Measurements from ENCODE around the gene ENTREP1. TPM values are rescaled to one million over a fixed set of nuclear protein-coding genes. Genes with fewer than 3 reads are reported as not detected.

The ENTREP1 gene
- total RNA-seq, 1 donor from 2014 or later = 2.6 TPM

GRCh38 chr9:69314547-69314946 lies 10.5 kb upstream of the ENTREP1 start:
- Mint-ChIP-seq H3K9me3 (peaks cover 23% of the 10 kb centered on the region), H3K27me3 (ENCODE audit: low read depth) (peaks cover 4% of the 10 kb centered on the region), H3K27ac (no peak overlapping the region), H3K4me3 (no peak overlapping the region), H3K36me3 (peaks cover 4% of the 10 kb centered on the region), H3K4me1 (peaks cover 7% of the 10 kb centered on the region)
- no peak for TF ChIP-seq CTCF (IDR thresholded peaks at IDR 0.05; ENCODE audit: unreplicated experiment)
- DNase-seq (ENCODE audit: low spot score in 2 of 2, unreplicated experiment in 2 of 2) = no peak

- H3K4me1 Mint-ChIP-seq = peaks cover 18% of the 10 kb centered on the region
- TF ChIP-seq CTCF (IDR thresholded peaks at IDR 0.05; ENCODE audit: unreplicated experiment) = no peak
- no peak overlapping the region for H3K27ac Mint-ChIP-seq
- no peak for DNase-seq (ENCODE audit: low spot score in 2 of 2, unreplicated experiment in 2 of 2)
- H3K9me3 Mint-ChIP-seq = peaks cover 13% of the 10 kb centered on the region
- peaks cover 12% of the 10 kb centered on the region for H3K27me3 Mint-ChIP-seq (ENCODE audit: low read depth)
- H3K4me3 Mint-ChIP-seq = no peak overlapping the region
- H3K36me3 Mint-ChIP-seq = peaks cover 4% of the 10 kb centered on the region
These were observed 7.9 kb upstream of the ENTREP1 start for GRCh38 chr9:69317081-69317480.

- Mint-ChIP-seq H3K9me3 (peaks cover 8% of the 10 kb centered on the region), H3K27me3 (ENCODE audit: low read depth) (peaks cover 16% of the 10 kb centered on the region), H3K4me3 (no peak overlapping the region), H3K4me1 (peaks cover 18% of the 10 kb centered on the region), H3K36me3 (peaks cover 4% of the 10 kb centered on the region), H3K27ac (no peak overlapping the region)
- DNase-seq (ENCODE audit: low spot score in 2 of 2, unreplicated experiment in 2 of 2) = no peak
- no peak for TF ChIP-seq CTCF (IDR thresholded peaks at IDR 0.05; ENCODE audit: unreplicated experiment)
These were observed 7.1 kb upstream of the ENTREP1 start for GRCh38 chr9:69317894-69318293.

GRCh38 chr9:69319324-69320025 lies 5.5 kb upstream of the ENTREP1 start:
- Mint-ChIP-seq H3K9me3 (no peaks in the 10 kb centered on the region), H3K4me3 (no peak overlapping the region), H3K27me3 (ENCODE audit: low read depth) (peaks cover 31% of the 10 kb centered on the region), H3K27ac (peak overlapping the region; percentile 60), H3K36me3 (no peaks in the 10 kb centered on the region), H3K4me1 (peaks cover 22% of the 10 kb centered on the region)
- no peak for DNase-seq (ENCODE audit: low spot score in 2 of 2, unreplicated experiment in 2 of 2)
- no peak for TF ChIP-seq CTCF (IDR thresholded peaks at IDR 0.05; ENCODE audit: unreplicated experiment)

- DNase-seq (ENCODE audit: low spot score in 2 of 2, unreplicated experiment in 2 of 2) = no peak
- Mint-ChIP-seq H3K4me3 (no peak overlapping the region), H3K4me1 (peaks cover 33% of the 10 kb centered on the region), H3K27ac (no peak overlapping the region), H3K27me3 (ENCODE audit: low read depth) (peaks cover 53% of the 10 kb centered on the region), H3K36me3 (no peaks in the 10 kb centered on the region), H3K9me3 (no peaks in the 10 kb centered on the region)
- no peak for TF ChIP-seq CTCF (IDR thresholded peaks at IDR 0.05; ENCODE audit: unreplicated experiment)
These were observed 2.8 kb upstream of the ENTREP1 start for GRCh38 chr9:69322256-69322655.

All from mesothelial cell of epicardium (in vitro differentiated cells).